Omental fat pad (tissue), 4 donors: ENCODE data around the gene CNNM4. TPM values are rescaled to one million over a fixed set of nuclear protein-coding genes. Genes with fewer than 3 reads are reported as not detected.

ENCODE experiments used
- ATAC-seq: fragments of 150-250 bp; one replicate; pipeline ENCODE4 v1.9.1; 2016; ENCODE audit warnings: mild to moderate bottlenecking, moderate library complexity; ENCODE audit not compliant: low FRiP score
- DNase-seq: peaks from one replicate; pipeline ENCODE4 v3.0.0-alpha.2; 2019; ENCODE audit warnings: low spot score
- CTCF ChIP-seq, 3 donors: fragments of 450-650 bp; IDR thresholded peaks; one replicate each; pipeline ENCODE4 v1.5.1; 2016 to 2017; ENCODE audit warnings: antibody characterized with exemption in 3 of 3, mild to moderate bottlenecking in 3 of 3, moderate library complexity in 2 of 3
- total RNA-seq, 4 donors: library from RNA; depleted of rRNA; stranded (reverse); fragments of >200 nt; gene quantifications; one replicate each; pipeline ENCODE4 v1.1.0, GENCODE V29; 2016

The CNNM4 gene
- total RNA-seq, 4 donors from 2014 or later: 3.6 to 5.6 (median 3.7) TPM

- TF ChIP-seq CTCF (IDR thresholded peaks at IDR 0.05): no peak
- no peak for DNase-seq
Observed at GRCh38 chr2:96806468-96807126, 45.9 kb downstream of the CNNM4 start.

GRCh38 chr2:96807127-96807471 lies 46.4 kb downstream of the CNNM4 start:
- TF ChIP-seq CTCF (IDR thresholded peaks at IDR 0.05): no peak
- no peak for ATAC-seq
- no peak for DNase-seq

More at GRCh38 chr2:96806468-96807126, 45.9 kb downstream of the CNNM4 start:
- no peak for ATAC-seq

GRCh38 chr2:96808176-96808837 lies 47.6 kb downstream of the CNNM4 start:
- DNase-seq: no peak
- no peak for ATAC-seq
- TF ChIP-seq CTCF (IDR thresholded peaks at IDR 0.05): no peak

GRCh38 chr2:96809216-96809882 lies 48.6 kb downstream of the CNNM4 start:
- no peak for TF ChIP-seq CTCF (IDR thresholded peaks at IDR 0.05)
- DNase-seq: no peak
- no peak for ATAC-seq

GRCh38 chr2:96809951-96810782 lies 49.5 kb downstream of the CNNM4 start:
- no peak for TF ChIP-seq CTCF (IDR thresholded peaks at IDR 0.05)
- no peak for DNase-seq
- ATAC-seq: no peak

- DNase-seq: no peak
- ATAC-seq: no peak
- no peak for TF ChIP-seq CTCF (IDR thresholded peaks at IDR 0.05)
Observed at GRCh38 chr2:96810783-96811192, 50.1 kb downstream of the CNNM4 start.
